K562 (cell line): ENCODE data around the gene CCDC148. TPM values are rescaled to one million over a fixed set of nuclear protein-coding genes. Genes with fewer than 3 reads are reported as not detected.

Source experiments
- BMI1 ChIP-seq: fragments of 150-350 bp; IDR thresholded peaks from 2 replicates; pipeline ENCODE4 v1.6.1; 2014; ENCODE audit warnings: low read length
- BRD9 ChIP-seq: fragments of 450-650 bp; IDR thresholded peaks from 2 replicates; pipeline ENCODE4 v1.6.1; 2018; ENCODE audit warnings: low read depth; ENCODE audit not compliant: partially characterized antibody
- CBX8 ChIP-seq: fragments of 200-600 bp; sonication (generic); IDR thresholded peaks from 2 replicates; pipeline ENCODE4 v1.6.1; 2012; ENCODE audit warnings: borderline replicate concordance, mixed run types, low read depth, mild to moderate bottlenecking, moderate library complexity, mixed read lengths, low read length, control low read depth, inconsistent platforms; ENCODE audit not compliant: poor library complexity, severe bottlenecking; ENCODE audit errors: extremely low read depth
- CEBPG ChIP-seq, 3 experiments: fragments of 200-800 bp in 1 of 3; sonication (Bioruptor generic) in 1 of 3; sonication (generic) in 1 of 3; formaldehyde crosslinking in 1 of 3; IDR thresholded peaks in 2 of 3; conservative IDR thresholded peaks in 1 of 3; 2 replicates each; pipeline versions ENCODE4 v1.6.1 to v1.8.0; 2016 to 2022; ENCODE audit warnings: missing compliant biosample characterization in 2 of 3, missing genetic modification characterization in 2 of 3, mild to moderate bottlenecking in 1 of 3, missing genetic modification reagents in 1 of 3
- HOXB6 ChIP-seq: fragments of 250-450 bp; sonication (Bioruptor Pico); IDR thresholded peaks from 2 replicates; pipeline ENCODE4 v1.5.1; 2022; ENCODE audit warnings: mild to moderate bottlenecking, borderline replicate concordance
- MAFK ChIP-seq: IDR thresholded peaks from 2 replicates; pipeline ENCODE4 v1.6.1; 2011; ENCODE audit warnings: low read length, improper control_type of control experiment
- PHB ChIP-seq: fragments of 250-450 bp; sonication (Bioruptor Pico); IDR thresholded peaks from 2 replicates; pipeline ENCODE4 v1.5.0; 2021
- PHF20 ChIP-seq: fragments of 450-650 bp; IDR thresholded peaks from 2 replicates; pipeline ENCODE4 v1.6.1; 2018; ENCODE audit not compliant: partially characterized antibody
- PURB ChIP-seq: sonication (generic); formaldehyde crosslinking; IDR thresholded peaks from 2 replicates; pipeline ENCODE4 v1.9.0; 2021; ENCODE audit warnings: low read depth, mild to moderate bottlenecking, missing genetic modification reagents
- SIN3B ChIP-seq: fragments of 450-650 bp; IDR thresholded peaks from 2 replicates; pipeline ENCODE4 v1.6.1; 2017; ENCODE audit warnings: low read depth, mild to moderate bottlenecking, moderate library complexity
- SMC3 ChIP-seq: conservative IDR thresholded peaks from 2 replicates; pipeline ENCODE4 v1.6.1; 2011; ENCODE audit warnings: low read depth, low read length, improper control_type of control experiment; ENCODE audit not compliant: insufficient read depth
- SRSF7 ChIP-seq: fragments of 200-400 bp; formaldehyde crosslinking; optimal IDR thresholded peaks from 2 replicates; pipeline ENCODE3; 2017; ENCODE audit warnings: mild to moderate bottlenecking, low read depth, low read length
- STAT5A ChIP-seq: IDR thresholded peaks from 2 replicates; pipeline ENCODE4 v1.6.1; 2012; ENCODE audit warnings: low read length, inconsistent platforms, borderline replicate concordance
- TAF9B ChIP-seq: fragments of 450-650 bp; IDR thresholded peaks from 2 replicates; pipeline ENCODE4 v1.6.1; 2018; ENCODE audit warnings: mild to moderate bottlenecking; ENCODE audit not compliant: partially characterized antibody
- TCF7L2 ChIP-seq: fragments of 150-350 bp; IDR thresholded peaks from 2 replicates; pipeline ENCODE4 v1.6.1; 2016; ENCODE audit warnings: low read depth, mild to moderate bottlenecking, low read length, moderate library complexity
- ZBTB43 ChIP-seq: sonication (generic); formaldehyde crosslinking; IDR thresholded peaks from 2 replicates; pipeline ENCODE4 v1.8.0; 2023; ENCODE audit warnings: mild to moderate bottlenecking, missing genetic modification reagents
- ZBTB9 ChIP-seq: fragments of 450-650 bp; formaldehyde crosslinking; IDR thresholded peaks from 2 replicates; pipeline ENCODE4 v1.4.0; 2020; ENCODE audit warnings: mild to moderate bottlenecking, moderate library complexity
- ZNF212 ChIP-seq: fragments of 450-650 bp; formaldehyde crosslinking; IDR thresholded peaks from 2 replicates; pipeline ENCODE4 v1.4.0; 2020; ENCODE audit warnings: mild to moderate bottlenecking
- ZNF217 ChIP-seq: sonication (generic); formaldehyde crosslinking; IDR thresholded peaks from 2 replicates; pipeline ENCODE4 v1.8.0; 2022; ENCODE audit warnings: mild to moderate bottlenecking, missing genetic modification reagents
- ZNF232 ChIP-seq: sonication (generic); formaldehyde crosslinking; IDR thresholded peaks from 2 replicates; pipeline ENCODE4 v1.8.0; 2022; ENCODE audit warnings: mild to moderate bottlenecking, missing genetic modification reagents
- ZNF263 ChIP-seq: sonication (generic); formaldehyde crosslinking; IDR thresholded peaks from 2 replicates; pipeline ENCODE4 v1.8.0; 2022; ENCODE audit warnings: mild to moderate bottlenecking, missing genetic modification reagents, borderline replicate concordance
- ZNF589 ChIP-seq: fragments of 200-800 bp; sonication (Bioruptor generic); IDR thresholded peaks from 2 replicates; pipeline ENCODE4 v1.6.1; 2016; ENCODE audit warnings: low read depth, missing genetic modification characterization, missing compliant biosample characterization
- polyA plus RNA-seq, 8 experiments: library from polyadenylated mRNA; depleted of rRNA in 4 of 8; stranded (reverse) in 5 of 8; unstranded in 3 of 8; fragments of >200 nt; fragmentation: Nextera tagmentation in 2 of 8; fragmentation: Illumina TruSeq in 1 of 8; extraction: Ambion mirVana in 2 of 8; extraction: Trizol in 1 of 8; gene quantifications; 2 replicates each; pipeline versions ENCODE4 v1.2.1 to v1.2.3, GENCODE V29; 2011 to 2014; ENCODE audit warnings: inconsistent platforms in 1 of 8, missing spikeins in 1 of 8
- total RNA-seq, 7 experiments: library from RNA; depleted of rRNA in 6 of 7; stranded (reverse); fragments of >200 nt in 6 of 7; fragmentation: Illumina TruSeq in 2 of 7; extraction: Trizol in 2 of 7; gene quantifications; 2 replicates each; pipeline versions ENCODE4 v1.2.1 to v1.2.3, GENCODE V29; 2011 to 2021; ENCODE audit warnings: low replicate concordance in 1 of 7
- TF ChIP-seq, protein P1 (sequence below): fragments of 450-650 bp; formaldehyde crosslinking; IDR thresholded peaks from 2 replicates; pipeline ENCODE4 v1.4.0; 2022; ENCODE audit warnings: missing genetic modification characterization
- TF ChIP-seq, protein P2 (sequence below): fragments of 450-650 bp; formaldehyde crosslinking; IDR thresholded peaks from 2 replicates; pipeline ENCODE4 v1.4.0; 2022; ENCODE audit warnings: mild to moderate bottlenecking, moderate library complexity

Gene CCDC148
- total and polyA plus RNA-seq, 9 of the 15 experiments (the other 6 are each of a cell fraction or from before 2014, with no cell fraction given), result 0.10 to 1.4 (median 0.65) TPM

DNA sequence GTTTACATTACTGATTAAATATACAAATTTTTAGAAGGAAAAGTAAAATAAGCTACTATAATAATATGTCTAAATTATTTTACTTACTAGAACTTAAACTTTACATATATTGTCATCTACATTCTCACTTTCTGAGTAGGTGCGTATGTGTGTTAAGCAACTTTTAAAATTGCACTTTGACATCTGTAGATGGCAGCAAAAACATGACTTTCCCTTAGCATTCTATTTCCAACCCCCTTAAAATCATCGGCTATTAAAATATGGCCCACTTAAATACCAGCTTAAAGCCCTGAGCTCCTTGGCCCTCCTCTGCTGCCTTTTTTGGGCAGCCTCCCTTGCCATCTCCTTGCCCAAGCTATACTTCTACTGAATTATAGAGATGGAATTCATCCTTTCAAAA, 276.9 kb downstream of the CCDC148 start (continued):
- no peak for TF ChIP-seq TAF9B
- TF ChIP-seq HOXB6 (CRISPR knock-in tag), result no peak
- TF ChIP-seq BMI1, result no peak
- TF ChIP-seq, protein P1, sequence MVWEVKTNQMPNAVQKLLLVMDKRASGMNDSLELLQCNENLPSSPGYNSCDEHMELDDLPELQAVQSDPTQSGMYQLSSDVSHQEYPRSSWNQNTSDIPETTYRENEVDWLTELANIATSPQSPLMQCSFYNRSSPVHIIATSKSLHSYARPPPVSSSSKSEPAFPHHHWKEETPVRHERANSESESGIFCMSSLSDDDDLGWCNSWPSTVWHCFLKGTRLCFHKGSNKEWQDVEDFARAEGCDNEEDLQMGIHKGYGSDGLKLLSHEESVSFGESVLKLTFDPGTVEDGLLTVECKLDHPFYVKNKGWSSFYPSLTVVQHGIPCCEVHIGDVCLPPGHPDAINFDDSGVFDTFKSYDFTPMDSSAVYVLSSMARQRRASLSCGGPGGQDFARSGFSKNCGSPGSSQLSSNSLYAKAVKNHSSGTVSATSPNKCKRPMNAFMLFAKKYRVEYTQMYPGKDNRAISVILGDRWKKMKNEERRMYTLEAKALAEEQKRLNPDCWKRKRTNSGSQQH (CRISPR knock-in tag), result no peak
- no peak for TF ChIP-seq ZNF589 (CRISPR knock-in tag)
- TF ChIP-seq PURB (CRISPR knock-in tag), result no peak
- TF ChIP-seq ZNF212 (CRISPR knock-in tag), result no peak
- no peak for TF ChIP-seq ZBTB9 (CRISPR knock-in tag)
- TF ChIP-seq, protein P2, sequence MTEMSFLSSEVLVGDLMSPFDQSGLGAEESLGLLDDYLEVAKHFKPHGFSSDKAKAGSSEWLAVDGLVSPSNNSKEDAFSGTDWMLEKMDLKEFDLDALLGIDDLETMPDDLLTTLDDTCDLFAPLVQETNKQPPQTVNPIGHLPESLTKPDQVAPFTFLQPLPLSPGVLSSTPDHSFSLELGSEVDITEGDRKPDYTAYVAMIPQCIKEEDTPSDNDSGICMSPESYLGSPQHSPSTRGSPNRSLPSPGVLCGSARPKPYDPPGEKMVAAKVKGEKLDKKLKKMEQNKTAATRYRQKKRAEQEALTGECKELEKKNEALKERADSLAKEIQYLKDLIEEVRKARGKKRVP (CRISPR knock-in tag), result no peak
- no peak for TF ChIP-seq SRSF7
- no peak for TF ChIP-seq ZNF217 (CRISPR knock-in tag)
- TF ChIP-seq TCF7L2, result no peak
- TF ChIP-seq BRD9, result no peak
- 0 out of 2 replicates have a peak, but pooled peaks have one; percentile 33 for TF ChIP-seq SMC3
- TF ChIP-seq STAT5A, result no peak
- TF ChIP-seq PHB, result no peak
- TF ChIP-seq PHF20, result no peak
- TF ChIP-seq ZNF263, result no peak
- no peak for TF ChIP-seq CEBPG (CRISPR knock-in tag; IDR thresholded peaks at IDR 0.05)
- peak; percentile 57 to 67 for TF ChIP-seq CEBPG (tag; conservative IDR thresholded peaks at IDR 0.05 in 1 of 2, IDR thresholded peaks at IDR 0.05 in 1 of 2)
- TF ChIP-seq MAFK, result no peak
- no peak for TF ChIP-seq ZBTB43
- TF ChIP-seq ZNF232 (CRISPR knock-in tag), result no peak
- no peak for TF ChIP-seq CBX8
- TF ChIP-seq SIN3B, result no peak
